SHP77 (cell line): Measurements from ENCODE around the gene C17orf75.
A peak's percentile ranks its signal among the peaks of the same experiment; 100 is the strongest.

Experiments
- DNase-seq, 2 experiments: peaks; one replicate each; lab custom pipeline; 2025; lab: John Stamatoyannopoulos, UW

The C17orf75 gene

DNA sequence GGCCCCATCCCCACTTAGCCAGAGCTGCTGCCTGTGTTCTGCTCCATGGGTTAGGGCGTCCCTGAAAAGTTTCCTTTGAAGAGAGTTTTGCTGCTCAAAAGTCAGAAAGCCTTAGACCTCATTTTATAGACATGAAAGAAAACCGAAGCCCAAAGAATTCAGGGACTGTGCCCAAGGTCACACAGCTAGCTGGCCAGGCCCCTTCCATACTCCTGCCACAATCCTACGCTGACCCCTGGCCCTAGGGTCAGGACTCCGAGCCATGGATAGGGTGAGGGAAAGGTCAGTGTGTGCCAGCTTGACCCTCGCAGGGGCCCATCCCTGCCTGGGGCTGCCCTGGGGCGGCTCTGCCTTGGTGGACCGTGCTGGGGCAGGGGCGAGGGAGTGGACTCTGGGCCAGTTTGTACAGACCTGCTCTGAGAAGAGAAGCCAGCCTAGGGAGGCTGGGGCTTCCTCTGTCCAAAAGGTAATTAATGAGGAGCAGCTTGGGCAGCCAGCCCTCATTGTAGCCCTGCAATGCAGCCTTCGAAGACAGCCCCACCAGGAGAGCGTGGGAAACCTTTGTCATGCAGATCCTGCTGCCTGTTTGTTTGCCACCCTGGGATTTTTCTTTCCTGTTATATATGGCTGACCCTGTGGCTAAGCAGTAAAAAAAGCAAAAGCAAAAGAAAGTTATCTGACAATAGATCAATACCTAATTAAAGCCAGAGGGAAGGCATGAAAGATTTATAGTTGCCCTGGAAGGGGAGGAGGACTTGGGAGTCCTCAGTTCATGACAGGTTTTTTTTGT lies 38.9 kb downstream of the C17orf75 start:
- DNase-seq = no peak

DNA sequence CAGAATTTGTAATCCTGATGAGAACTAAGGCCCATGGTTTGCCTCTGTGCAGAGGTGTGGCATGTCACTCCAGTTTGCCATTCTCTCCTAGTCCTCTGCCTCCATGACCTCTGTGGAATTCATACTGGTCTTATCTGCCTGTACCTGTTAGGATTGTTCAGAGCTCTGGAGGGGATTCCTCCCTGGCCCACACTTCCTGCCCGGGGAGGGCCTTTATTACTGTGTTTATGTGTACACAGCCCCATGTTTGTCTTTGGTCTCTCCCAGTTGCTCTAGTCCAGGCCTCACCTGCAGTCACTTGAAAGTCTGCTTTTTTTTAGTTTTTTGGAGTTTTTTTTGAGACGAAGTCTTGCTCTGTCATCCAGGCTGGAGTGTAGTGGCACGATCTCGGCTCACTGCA lies 39.9 kb downstream of the C17orf75 start:
- no peak for DNase-seq

DNA sequence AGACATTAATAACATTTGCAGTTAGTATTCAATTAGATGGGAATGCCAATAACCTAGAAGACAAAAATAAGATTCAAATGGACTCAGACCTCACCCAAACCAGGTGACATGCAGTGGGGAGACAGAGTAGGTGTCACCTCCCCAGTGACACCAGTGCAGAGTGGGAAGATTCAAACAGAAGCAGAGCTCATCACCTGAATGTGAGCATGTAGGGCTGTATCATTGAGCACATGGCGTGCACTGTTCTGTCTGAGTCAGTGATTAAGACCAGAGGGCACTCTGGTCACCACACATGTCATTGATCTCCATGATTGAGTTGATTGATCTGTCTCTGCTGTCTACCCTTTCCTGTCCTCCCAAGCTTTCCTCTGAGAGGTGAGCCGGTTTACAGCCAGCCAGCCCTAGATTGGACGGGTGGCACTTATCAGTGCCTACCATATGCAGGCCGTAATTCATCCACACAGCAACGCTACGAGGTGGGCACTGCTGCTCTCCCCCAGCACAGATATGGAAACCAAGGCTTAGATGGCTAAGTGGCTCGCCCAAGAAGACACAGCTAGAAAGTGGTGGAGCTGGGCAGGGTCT lies 42.3 kb downstream of the C17orf75 start:
- DNase-seq = no peak

DNA sequence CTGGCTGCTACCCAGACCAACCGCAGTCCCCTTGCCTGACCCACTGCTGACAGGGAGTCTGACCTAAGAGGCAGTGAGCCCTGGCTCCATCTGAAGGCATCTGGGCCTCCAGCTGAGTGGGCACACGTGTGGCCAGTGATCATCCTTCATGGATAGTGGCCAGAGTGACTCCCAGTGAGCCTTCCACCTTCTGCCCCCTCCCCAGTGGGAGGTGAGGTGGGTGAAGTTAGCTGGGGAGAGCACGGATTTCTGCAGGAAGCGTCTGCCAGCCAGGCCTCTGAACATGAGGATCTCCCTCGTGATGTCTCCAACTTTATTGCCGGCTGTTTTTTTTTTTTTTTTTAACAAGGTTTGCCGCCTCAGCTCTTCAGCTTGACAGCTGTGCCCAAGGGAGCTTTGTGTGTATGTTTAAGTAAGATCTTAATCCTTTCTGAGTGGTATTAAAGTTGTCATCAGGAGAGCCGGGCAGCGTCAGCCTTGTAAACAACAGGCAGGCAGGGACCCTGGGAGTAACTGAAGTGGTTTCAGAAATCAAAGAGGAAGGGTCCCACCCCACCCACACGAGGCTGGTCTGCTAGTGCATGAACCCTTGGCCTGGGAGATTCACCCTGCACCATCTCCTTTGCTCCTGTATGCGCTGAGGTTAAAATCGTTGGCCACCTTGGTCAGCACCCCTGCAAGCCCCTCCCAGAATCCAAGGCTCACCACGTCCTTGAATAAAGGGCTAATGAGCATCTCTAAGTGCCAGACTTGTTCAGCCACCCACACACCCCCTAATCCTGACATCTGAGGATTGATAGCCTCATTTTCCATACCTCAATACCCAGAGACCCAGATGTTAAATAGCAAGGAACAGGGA lies 43.0 kb downstream of the C17orf75 start:
- DNase-seq = peak; percentile 32 to 37

DNA sequence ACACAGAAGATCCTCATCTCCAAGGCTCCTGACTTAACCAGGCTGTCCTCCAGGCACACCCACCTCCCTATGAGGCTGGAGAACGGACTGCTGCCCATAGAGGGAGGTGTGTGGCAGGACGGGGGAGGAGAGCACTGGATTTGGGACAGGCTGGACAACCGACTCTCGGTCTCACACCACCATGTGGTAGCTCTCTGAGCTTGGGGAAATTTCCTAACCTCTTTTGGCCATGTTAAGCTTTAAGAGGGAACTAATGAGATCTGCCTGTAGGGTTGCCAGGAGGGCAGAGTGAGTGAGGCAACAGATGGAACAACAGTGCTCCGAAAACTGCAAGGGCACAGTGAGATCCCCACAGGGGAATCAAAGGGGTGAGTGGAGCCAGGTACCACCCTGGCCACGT lies 43.7 kb downstream of the C17orf75 start:
- DNase-seq = no peak

DNA sequence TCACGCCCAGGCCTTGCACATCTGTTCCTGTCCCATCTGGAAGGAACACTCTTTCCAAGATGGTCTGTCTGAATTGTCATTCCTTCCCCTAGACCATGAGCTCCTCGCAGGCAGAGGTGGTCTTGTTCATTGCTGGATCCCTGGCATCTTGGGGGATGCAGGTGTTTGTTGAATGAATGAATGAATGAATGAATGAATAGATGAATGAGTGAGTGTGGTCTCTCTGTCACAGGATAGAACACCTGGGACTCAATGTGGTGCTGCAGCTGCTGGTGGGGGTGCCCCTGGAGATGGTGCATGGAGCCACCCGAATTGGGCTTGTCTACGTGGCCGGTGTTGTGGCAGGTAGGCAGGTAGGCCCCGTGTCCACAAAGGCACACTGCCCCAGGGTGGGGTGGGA lies 44.1 kb downstream of the C17orf75 start:
- no peak for DNase-seq

DNA sequence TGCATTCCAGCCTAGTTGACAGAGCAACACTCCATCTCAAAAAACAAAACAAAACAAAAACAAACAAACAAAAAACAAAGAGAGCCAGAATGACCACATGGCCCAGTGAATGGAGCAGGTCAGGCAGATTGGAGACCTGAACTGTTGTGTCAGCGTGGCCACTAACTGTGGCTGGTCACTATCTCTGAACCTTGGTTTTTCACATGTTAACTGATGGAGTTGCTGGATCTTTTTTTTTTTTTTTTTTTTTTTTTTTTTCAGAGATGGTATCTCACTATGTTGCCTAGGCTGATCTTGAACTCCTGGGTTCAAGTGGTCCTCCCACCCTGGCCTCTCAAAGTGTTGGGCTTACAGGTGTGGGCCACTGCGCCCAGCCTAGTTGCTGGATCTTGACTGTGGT lies 44.5 kb downstream of the C17orf75 start:
- no peak for DNase-seq

DNA sequence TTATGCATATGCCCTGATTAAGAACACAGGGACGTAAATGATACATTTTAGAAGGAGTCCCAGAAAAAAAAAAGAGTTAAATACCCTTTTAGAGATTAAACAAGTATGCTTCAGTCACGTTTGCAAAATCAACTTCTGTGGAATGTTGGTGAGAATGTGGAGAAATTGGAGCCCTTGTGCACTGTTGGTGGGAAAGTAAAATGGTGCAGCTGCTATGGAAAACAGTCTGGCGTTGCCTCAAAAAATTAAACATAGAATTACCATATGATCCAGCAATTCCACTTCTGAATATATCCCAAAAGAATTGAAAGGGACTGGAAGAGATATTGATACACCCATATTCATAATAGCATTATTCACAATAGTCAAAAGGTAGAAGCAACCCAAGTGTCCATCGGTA lies 49.9 kb downstream of the C17orf75 start:
- DNase-seq = no peak

DNA sequence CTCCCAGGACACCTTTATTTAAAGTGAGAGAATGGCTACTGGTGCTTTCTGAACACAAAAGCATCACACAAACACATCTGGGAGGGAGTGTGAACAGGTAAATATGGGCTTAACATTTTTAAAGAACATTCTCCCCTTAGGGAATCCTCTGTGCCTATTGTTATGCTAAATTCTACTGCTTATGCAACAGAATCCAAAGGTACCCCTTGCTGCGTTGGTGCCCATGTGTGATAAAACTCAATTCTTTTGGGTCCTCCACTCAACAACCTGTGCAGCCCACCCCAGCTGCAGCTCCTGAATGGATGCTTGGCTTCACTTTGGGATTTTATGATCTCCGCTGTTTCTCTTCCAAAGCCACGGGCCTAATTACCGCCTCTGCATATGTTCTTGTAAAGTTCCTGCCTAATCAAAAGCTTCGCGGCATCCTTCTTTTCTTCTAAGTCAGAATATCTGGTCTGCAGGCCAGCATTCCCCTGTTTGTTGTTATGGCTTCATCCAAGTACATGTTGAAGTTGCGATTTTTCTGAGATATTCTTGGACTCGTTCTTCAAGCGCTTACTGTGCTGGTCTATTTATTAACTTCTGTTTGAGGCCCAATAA lies 52.4 kb downstream of the C17orf75 start:
- no peak for DNase-seq

DNA sequence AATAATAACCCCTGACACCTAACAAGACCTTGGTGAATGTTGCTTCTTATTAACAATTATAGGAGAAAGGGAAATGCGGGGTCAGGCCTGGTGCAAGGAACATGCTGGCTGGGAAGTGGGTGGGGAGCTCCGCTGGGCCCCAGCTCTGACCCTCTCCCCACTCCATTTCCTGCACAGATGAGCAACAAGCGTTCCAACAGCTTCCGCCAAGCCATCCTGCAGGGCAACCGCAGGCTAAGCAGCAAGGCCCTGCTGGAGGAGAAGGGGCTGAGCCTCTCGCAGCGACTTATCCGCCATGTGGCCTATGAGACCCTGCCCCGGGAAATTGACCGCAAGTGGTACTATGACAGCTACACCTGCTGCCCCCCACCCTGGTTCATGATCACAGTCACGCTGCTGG lies 53.4 kb downstream of the C17orf75 start:
- DNase-seq = no peak

DNA sequence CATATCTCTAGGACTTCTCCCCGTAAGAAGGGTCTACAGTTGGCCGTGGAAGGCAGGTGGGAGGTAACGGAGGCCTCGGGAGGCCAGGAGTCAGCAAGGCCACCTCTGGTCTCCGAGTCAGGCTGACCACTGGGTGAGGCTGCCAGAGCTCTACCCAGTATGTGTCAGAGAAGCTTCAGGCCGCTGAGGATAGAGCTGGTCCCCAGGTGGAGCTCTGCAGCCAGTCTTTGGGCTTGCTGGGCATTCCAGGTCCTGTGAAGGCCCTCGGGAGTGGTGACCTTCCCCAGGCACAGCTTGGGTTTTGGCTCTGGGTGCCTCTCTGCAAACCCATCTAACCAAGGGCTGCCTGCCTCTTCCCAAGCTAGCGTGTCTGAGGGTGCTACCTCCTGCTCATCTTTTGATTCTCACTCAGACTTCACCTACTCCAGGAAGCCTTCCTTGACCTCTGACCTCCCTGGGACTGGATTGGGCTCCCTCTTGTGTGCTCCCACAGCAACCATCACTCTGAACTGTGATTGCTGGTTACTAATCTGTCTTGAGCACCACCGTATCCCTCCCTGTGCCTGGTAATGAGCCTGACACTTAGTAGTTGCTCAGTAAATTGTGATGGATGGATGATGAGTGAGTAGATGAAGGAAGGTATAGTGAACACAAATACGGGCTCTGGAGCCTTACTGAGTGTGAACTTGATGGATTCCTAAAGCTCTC lies 54.0 kb downstream of the C17orf75 start:
- no peak for DNase-seq

DNA sequence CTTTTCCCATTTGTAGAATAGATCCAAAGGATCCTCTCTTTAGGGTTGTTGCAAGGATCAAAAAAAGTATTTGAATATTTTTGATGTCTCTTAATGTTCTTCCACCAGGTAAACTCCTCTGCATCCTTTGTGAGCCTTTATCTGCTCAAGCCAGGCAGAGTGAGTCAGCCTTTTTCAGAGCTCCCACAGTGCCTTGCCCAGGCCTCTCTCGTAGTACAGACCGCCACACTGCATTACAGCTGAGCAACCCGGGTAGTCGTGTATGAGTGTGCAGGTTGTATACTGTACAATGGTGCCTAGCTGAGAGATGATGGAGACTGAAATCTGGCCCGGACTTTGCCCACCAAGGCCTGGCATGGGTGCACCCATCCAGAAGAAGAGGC lies 55.5 kb downstream of the C17orf75 start:
- DNase-seq = no peak

DNA sequence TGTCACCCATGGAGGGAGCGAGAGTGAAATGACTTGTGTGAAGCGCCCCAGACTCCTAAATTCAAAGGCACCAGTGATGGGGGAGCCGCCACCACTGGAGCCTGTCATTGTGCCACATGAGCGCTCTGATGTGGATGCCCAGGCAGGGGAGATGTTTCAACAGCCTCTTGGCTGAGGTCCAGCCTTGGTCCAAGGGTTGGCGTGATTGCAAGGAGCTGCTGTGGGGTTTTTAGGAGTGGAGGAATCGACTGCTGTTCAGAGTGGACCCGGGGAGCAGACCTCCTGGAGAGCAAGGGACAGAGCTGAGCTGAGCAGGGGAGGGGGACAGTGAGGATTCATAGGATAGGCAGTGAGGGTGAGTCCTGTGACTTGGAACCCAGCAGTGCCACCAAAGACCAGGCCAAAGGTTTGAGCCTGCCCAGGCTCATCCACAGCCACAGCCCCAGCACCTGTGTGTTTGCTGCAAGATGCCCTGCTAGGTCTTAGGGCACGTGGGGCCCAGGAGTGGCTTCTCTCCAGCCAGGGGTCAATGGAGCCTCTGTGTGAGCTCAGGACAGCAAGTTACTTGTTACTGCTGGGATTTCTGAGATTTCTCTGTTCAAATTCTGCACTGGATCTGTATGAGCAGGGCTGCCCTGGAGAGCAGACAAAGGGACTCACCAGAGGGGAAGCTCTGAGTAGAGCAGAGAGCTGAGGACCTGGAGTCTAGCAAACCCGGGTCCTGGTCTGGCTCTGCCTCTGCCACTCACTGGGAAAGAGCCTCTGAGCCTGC lies 56.0 kb downstream of the C17orf75 start:
- no peak for DNase-seq

DNA sequence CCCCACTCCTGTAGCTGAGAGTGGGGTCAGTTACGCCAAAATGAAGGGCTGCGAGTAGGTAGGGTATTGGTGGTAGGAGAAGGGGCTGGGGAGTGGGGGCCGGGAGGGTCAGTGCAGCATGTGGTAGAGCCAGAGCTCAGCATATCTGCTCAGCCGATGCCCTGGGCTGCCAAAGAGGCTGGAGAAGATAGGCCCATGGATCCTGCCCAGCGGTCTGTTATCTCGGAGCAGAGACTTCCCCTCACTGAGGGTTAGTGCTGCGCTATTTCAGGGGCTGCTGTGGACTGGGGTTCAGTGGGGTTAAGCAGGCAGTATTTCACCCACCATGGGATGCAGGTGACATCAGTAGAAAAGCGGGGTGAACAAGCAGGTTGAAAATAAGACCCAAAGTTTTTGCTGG lies 56.7 kb downstream of the C17orf75 start:
- DNase-seq = no peak

DNA sequence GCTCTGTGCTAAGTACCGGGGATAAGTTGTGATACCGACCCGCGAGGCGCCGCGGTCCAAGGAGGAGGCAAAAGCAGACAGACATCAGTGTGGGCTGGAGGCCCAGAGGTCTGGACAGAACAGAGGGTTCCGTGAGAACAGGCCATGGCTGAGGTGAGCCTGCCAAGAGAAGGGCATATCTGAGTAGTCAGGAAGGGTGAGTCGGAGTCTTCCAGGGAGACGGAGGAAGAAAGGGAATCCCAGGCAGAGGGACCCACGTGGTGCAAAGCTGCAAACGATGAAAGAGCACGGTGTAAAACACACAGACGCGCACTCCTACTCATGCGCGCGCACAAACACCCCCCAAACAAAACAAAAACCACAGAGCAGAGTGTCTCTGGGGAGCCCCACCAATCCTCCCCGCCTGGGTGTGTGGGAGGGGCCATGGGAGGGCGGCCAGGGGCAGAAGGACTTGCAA lies 58.2 kb downstream of the C17orf75 start:
- DNase-seq = no peak

DNA sequence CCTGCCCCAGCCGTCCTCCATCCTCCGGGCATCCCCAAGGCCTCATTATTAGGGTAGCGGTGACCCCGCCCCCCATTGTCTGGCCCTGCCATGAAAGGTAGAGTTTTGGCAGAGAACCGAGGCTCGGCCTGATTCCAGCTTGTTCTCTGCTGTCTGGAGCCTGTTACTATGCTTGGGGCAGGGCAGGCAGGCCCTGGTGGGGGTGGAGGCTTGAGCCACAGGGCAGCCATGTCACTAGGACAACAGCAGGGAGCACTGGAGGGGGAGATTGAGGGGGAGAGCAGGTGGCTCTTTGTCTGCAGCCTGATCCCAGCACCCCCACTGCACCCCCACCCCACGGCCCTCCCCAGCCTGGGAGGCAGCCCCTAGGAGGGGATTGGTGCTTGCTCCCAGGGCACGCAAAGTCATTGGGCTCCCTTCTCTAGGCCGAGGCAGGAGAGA lies 60.9 kb downstream of the C17orf75 start:
- DNase-seq = peak; percentile 68 to 73

DNA sequence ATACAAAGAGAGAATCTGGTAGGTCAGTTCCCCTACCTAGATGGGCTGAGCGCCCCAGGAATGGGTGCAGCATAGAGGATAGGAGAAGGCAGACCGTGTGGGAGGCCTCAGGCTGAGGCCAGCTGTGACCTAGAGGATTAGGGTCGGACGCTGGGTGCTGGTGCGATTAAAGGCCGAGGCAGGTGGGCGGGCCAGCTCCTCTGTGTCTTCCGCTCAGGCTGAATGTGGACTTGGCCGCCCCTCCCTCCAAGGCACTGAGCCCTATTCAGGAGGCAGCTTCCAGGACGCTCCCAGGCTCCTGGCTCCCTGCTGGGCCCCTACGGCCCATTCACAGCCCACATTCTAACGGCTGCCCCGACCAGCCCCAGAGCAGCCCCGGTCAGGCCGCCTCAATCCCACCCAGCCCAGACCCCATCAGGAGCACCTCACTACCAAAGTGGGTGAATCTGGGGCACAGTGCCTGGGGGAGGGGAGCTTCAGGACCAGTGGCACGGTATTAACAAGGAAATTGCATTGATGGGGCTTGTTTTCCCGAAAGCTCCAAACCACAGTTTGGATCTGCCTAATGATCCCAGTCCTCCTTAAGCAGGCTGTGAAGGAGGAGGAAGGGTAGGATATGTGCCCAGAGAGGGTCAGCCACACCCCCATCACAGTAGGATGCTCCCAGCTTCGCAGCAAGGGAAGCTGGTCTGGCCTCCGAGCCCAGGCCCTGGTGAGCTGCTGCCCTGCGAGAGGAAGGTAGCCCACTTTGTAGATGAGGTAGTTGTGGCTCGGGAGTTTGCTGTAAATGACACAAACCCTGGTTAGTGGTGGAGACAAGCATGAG lies 61.9 kb downstream of the C17orf75 start:
- DNase-seq = no peak

DNA sequence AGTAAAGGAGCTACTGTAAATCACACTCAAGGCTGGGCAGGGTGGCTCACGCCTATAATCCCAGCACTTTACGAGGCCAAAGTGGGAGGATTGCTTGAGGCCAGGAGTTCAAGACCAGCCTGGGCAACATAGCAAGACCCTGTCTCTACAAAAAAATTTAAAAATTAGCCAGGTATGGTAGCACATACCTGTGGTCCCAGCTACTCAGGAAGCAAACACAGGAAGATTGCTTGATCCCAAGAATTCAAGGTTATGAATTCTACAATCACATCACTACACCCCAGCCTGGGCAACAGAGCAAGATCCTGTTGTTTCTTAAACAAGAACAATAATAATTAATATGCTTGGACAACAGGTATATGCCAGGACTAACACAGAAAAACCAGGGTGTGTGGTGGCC lies 63.2 kb downstream of the C17orf75 start:
- DNase-seq = no peak
